ENCODE measurements around the gene COL4A6. TPM values are rescaled to one million over a fixed set of nuclear protein-coding genes. Genes with fewer than 3 reads are reported as not detected.
A peak's percentile ranks its signal among the peaks of the same experiment; 100 is the strongest.
"Not testable (repeated sequence)": the region's sequence is repeated elsewhere in the genome, so short reads cannot be mapped to it uniquely, and the experiment has no call there.

COL4A6 gene
- total RNA-seq, 4 donors from 2014 or later: 0.27 to 1.5 (median 1.1) TPM

DNA sequence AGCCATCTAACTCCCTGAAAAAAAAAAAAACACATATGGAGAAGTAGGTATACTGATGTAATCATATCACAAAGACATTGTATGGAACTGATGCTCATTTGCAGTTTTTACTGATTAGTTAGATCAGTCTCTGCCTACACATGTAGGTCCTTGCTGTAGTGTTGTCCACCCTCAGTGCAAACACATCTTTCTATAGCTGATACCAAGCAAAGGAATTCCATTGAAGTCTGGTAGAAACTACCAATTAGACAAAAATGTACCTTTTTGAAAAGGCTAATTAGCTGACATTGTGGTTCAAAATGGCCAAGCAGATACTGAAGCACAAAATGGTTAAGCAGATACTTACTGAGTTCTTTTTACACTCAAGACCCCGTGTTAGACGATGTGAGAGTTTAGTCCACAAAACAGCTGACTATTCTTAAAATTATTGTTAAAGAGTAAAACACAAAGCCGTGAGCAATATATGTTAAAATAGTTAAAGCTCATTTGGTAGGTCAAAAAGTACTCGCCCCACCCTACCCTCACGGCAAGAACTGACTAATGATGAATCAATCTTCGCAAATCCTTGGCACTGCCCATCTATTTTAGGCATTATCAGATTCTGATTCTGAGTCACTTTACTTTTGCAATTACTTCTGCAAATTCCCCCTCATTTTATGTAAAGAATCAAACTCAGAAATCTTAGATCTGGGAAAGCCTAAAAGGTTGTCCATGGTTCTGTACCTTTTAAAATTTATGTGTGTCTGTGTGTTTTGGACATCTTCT, 40.4 kb downstream of the COL4A6 start:
- intact Hi-C loops (cut with DNase I): no loop called here
- no peak for DNase-seq
- Histone ChIP-seq H3K4me1 (no peaks in the 10 kb centered on the region), H3K27ac (no peak overlapping the region), H3K9me3 (no peaks in the 10 kb centered on the region), H3K27me3 (no peaks in the 10 kb centered on the region), H3K36me3 (no peaks in the 10 kb centered on the region), H3K4me3 (replicated peaks in 1 of 3) (no peak overlapping the region)
- no peak for TF ChIP-seq POLR2A (IDR thresholded peaks at IDR 0.05)
- TF ChIP-seq, protein P1, sequence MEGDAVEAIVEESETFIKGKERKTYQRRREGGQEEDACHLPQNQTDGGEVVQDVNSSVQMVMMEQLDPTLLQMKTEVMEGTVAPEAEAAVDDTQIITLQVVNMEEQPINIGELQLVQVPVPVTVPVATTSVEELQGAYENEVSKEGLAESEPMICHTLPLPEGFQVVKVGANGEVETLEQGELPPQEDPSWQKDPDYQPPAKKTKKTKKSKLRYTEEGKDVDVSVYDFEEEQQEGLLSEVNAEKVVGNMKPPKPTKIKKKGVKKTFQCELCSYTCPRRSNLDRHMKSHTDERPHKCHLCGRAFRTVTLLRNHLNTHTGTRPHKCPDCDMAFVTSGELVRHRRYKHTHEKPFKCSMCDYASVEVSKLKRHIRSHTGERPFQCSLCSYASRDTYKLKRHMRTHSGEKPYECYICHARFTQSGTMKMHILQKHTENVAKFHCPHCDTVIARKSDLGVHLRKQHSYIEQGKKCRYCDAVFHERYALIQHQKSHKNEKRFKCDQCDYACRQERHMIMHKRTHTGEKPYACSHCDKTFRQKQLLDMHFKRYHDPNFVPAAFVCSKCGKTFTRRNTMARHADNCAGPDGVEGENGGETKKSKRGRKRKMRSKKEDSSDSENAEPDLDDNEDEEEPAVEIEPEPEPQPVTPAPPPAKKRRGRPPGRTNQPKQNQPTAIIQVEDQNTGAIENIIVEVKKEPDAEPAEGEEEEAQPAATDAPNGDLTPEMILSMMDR (IDR thresholded peaks at IDR 0.05): no peak
- WGBS, 2 donors: 85 to 96% methylated on average over 6 of the region's 6 CpGs

DNA sequence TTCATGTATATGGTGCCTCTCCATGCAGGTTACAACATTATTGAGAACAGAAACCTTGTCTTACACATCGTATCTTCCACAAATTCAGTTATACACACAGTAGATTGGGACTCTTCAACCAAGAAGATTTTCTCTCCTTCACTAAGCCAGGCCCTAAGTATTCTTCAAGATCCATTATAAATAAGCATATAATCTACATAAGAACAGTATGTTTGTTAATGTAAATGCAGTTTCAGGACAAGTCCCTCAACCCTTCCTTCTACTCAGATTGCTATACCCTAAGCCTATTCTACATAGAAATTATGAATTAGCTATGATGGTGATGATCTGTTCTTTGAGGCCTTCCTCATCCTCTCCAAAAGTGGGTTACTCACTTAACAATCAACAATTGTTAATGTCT, 41.2 kb downstream of the COL4A6 start:
- no peaks in the 10 kb centered on the region for H3K9me3 ChIP-seq

DNA sequence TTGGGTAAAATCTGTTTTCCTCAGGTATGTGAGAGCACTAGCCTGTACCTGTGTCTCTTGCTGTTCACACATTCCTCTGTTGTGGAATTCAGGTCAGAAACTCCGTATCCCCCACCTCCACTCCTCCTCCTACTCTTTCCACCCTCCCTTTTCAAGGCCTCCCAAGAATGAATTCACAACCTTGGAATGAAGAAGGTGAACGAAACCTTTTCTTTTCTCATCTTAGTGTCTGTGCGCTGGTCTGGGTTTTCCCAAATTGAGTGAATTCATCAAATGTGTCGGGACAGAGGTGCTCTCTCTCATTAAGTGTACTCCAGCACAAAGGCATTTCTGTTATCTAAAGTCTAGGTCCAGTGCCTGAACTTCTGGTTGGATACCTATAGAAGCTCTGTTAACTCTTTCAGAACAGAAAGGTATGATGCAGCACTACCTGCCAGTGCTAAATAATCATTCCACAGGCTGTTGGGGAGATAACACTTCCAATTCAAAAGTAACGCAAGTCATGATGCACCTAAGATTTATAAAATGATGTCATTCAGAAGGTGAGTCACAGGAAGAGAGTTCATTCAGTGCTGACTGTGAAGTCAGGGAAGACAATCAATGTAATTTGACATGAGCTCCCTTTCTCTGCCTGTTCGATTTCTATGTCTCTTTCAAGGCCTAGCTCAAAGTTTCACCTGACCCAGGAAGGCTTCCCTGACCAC, 41.9 kb downstream of the COL4A6 start:
- DNase-seq: no peak
- Histone ChIP-seq H3K27ac (no peak overlapping the region), H3K4me3 (replicated peaks in 1 of 3) (no peak overlapping the region), H3K36me3 (no peaks in the 10 kb centered on the region), H3K4me1 (no peaks in the 10 kb centered on the region), H3K27me3 (no peaks in the 10 kb centered on the region), H3K9me3 (no peaks in the 10 kb centered on the region)
- intact Hi-C loops (cut with DNase I): no loop called here
- TF ChIP-seq POLR2A (IDR thresholded peaks at IDR 0.05): no peak
- TF ChIP-seq, protein P1 (IDR thresholded peaks at IDR 0.05): no peak
- WGBS, 2 donors: 53 to 59% methylated on average over 6 of the region's 6 CpGs

More for the DNA sequence above, 41.2 kb downstream of the COL4A6 start:
- WGBS, 2 donors: 86 to 100% methylated on average over 1 of the region's 1 CpG
- TF ChIP-seq POLR2A (IDR thresholded peaks at IDR 0.05): no peak
- TF ChIP-seq, protein P1 (IDR thresholded peaks at IDR 0.05): no peak
- Histone ChIP-seq H3K27ac (no peak overlapping the region), H3K4me3 (replicated peaks in 1 of 3) (no peak overlapping the region), H3K27me3 (no peaks in the 10 kb centered on the region), H3K4me1 (no peaks in the 10 kb centered on the region), H3K36me3 (no peaks in the 10 kb centered on the region)
- no peak for DNase-seq
- intact Hi-C loops (cut with DNase I): no loop called here

- H3K27ac ChIP-seq; H3K9me3 ChIP-seq; intact Hi-C loops (cut with DNase I); H3K36me3 ChIP-seq; H3K4me3 ChIP-seq (replicated peaks in 1 of 3); H3K4me1 ChIP-seq; H3K27me3 ChIP-seq: not testable (repeated sequence)
- DNase-seq: peak in 1 of 2 donors; percentile 12
- WGBS, 2 donors: 27 to 35% methylated on average over 4 of the region's 9 CpGs
Observed at GRCh38 chrX:108390976-108391717, 47.1 kb downstream of the COL4A6 start.

- no peak for TF ChIP-seq POLR2A (IDR thresholded peaks at IDR 0.05)
- TF ChIP-seq, protein P1 (IDR thresholded peaks at IDR 0.05): no peak
Observed at GRCh38 chrX:108384783-108385182, 53.4 kb downstream of the COL4A6 start.

More at GRCh38 chrX:108384783-108385182, 53.4 kb downstream of the COL4A6 start:
- H3K27me3 ChIP-seq: no peaks in the 10 kb centered on the region
- H3K4me1 ChIP-seq: no peaks in the 10 kb centered on the region
- no peaks in the 10 kb centered on the region for H3K36me3 ChIP-seq
- no peaks in the 10 kb centered on the region for H3K9me3 ChIP-seq
- H3K27ac ChIP-seq: no peak overlapping the region
- no peak for DNase-seq
- WGBS, 2 donors: 81 to 85% methylated on average over 1 of the region's 1 CpG
- intact Hi-C loops (cut with DNase I): no loop called here
- H3K4me3 ChIP-seq (replicated peaks in 1 of 3): no peak overlapping the region

Measured in thyroid gland (tissue), 4 donors.